Measurements from ENCODE around the gene SLC9B1.

Gene SLC9B1, protein sequence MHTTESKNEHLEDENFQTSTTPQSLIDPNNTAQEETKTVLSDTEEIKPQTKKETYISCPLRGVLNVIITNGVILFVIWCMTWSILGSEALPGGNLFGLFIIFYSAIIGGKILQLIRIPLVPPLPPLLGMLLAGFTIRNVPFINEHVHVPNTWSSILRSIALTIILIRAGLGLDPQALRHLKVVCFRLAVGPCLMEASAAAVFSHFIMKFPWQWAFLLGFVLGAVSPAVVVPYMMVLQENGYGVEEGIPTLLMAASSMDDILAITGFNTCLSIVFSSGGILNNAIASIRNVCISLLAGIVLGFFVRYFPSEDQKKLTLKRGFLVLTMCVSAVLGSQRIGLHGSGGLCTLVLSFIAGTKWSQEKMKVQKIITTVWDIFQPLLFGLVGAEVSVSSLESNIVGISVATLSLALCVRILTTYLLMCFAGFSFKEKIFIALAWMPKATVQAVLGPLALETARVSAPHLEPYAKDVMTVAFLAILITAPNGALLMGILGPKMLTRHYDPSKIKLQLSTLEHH

DNA sequence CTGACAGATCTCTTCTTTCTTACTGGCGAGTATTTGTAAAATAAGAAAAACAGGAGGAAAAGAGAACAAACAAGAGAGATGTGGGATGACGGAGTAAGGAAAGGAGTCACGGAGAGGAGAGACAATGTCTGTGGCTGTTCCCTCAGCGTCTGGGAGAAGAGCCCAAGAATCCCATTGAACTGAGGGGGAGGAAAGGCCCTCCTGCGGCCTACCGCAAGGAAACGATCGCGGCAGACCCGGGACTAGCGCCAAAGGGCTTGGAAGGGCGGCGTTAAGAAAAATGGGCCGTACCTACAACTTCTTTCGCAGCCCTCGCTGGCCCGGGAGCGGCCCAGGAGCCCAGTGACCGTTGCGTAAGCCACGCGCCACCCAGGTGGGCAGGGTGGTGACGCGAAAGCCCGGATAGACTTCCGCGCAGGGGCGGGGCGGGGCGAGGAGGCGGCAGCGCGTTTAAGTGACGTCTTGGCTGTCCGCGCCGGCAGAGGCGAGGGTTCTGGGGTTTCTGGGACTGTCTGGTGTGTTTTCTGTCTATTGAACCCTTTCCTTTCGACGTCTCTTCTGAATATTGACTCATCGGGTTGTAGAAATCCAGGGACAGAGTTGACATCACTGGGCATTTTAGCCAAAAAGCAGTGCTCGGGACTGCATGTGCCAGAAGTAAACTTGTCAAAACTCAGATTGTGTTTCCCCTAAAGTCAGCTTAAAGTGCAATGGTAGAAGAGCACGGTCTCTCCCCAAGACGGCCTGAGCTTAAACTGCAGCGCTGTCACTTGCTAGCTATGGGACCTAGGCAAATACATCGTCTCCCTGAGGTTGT lies at the start of gene SLC9B1:
SLC9B1 (minus strand) TSS at position 398 of the 817 bp plus-strand sequence. CDS start 27,994 bp downstream, outside the sequence.
- DNase-seq (ENCODE audit: low spot score) = peak; percentile 94

DNA sequence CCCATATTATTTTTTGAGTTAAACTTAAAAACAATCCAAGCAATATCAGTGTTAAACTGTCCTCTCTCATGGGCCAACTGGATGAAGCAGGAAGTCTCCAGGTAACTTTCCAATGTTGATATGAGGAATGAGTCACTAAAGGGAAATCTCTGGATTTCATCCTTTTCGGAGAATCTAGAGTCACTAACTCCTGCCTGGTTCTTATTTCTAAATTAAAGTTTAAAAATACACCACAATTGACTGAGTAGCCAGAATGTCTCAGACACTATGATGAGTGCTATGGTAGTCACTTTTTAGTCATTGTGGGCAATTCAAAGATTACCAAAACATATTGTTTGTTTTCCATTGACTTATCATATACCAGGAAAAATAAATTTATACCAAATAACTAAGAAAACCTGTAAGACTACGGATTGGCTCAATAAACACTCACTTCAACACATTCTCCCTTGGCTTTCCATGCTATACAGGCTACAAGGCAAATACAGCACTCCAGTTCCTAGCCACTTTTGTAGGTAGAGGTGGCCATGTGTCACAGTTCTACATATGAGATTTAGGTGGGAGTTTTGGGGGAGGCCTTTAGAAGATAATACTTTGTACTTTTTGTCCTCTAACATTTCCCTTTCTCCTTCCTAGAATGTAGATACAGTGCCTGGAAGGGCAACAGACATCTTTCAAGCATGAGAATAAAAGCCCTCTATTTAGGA lies 48.5 kb upstream of the SLC9B1 start:
- no peak for DNase-seq (ENCODE audit: low spot score)

DNA sequence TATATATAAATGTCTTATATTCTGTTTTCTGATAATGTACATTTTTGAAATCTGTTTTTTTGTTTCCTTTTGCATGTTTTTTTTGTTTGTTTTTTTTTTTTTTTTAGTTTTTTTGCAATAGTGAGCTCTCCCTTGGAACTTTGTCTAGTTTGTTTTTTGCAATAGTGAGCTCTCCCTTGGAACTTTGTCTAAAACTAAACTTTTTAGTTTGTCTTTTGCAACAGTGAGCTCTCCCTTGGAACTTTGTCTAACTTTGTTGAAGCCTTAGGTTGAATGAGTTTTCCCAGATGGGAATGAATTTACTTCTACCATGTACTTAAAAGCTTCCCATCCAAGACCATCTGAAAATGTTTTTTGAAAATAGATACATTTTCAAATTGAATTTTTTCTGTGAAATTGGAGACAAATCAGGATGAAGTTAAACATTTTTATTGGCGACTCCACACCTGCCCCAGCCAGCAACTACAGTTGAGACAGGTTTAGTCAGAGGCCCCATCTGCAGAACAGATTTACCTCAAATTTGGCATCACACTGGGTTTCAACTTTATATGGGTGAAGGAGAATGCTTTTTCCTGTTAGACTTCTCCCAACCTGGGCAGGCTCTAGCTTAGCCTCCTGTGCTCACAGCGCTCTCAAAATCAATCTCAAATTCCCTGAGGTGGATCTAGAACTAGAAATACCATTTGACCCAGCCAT lies 41.1 kb upstream of the SLC9B1 start:
- no peak for DNase-seq (ENCODE audit: low spot score)

DNA sequence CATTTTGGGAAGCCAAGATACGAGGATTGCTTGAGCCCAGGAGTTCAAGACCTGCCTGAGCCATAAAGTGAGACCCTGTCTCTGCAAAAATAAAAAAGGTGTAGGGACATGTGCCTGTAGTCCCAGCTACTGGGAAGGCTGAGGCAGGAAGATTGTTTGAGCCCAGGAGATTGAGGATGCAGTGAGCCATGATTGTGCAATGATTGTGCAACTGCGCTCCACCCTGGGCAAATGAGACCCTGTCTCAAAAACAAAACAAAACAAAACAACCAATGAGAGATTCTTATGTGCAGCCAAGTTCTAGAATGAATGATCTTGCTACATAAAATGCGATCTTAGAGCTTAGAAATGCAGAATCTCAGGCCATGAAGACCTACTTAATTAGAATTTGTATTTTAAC lies 34.5 kb upstream of the SLC9B1 start:
- DNase-seq (ENCODE audit: low spot score) = no peak

DNA sequence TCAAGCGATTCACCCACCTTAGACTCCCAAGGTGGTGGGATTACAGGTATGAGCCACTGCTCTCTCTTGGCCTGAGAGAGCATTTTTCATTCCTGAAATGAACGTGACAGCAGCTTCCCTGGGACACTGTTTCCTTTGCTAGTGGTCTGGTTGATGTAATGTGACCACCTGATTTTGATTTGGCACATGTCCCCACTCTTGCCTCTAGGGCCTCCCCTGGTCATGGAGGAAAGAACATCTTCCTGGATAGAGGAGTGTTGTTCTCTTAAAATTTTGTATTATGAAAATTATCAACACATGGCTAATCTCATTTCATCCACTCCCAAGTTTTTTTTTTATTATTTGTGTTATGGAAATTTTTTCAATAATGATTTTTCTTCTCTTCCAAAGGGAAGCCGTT lies 33.3 kb upstream of the SLC9B1 start:
- DNase-seq (ENCODE audit: low spot score) = no peak

DNA sequence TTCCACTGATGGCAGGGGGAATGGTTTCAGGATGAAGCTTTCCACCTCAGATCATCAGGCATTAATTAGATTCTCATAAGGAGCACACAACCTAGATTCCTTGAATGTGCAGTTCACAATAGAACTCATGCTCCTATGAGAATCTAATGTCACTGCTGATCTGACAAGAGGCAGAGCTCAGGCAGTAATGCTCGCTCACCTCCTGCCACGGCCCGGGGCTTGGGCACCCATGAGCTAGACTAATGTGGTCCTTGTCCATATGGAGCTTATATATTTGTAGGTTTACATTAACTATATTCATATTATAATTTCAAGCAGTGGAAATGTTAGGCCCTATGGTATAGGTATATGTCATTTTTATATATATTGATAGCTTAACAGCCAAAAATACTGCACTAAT lies 32.6 kb upstream of the SLC9B1 start:
- DNase-seq (ENCODE audit: low spot score) = no peak

DNA sequence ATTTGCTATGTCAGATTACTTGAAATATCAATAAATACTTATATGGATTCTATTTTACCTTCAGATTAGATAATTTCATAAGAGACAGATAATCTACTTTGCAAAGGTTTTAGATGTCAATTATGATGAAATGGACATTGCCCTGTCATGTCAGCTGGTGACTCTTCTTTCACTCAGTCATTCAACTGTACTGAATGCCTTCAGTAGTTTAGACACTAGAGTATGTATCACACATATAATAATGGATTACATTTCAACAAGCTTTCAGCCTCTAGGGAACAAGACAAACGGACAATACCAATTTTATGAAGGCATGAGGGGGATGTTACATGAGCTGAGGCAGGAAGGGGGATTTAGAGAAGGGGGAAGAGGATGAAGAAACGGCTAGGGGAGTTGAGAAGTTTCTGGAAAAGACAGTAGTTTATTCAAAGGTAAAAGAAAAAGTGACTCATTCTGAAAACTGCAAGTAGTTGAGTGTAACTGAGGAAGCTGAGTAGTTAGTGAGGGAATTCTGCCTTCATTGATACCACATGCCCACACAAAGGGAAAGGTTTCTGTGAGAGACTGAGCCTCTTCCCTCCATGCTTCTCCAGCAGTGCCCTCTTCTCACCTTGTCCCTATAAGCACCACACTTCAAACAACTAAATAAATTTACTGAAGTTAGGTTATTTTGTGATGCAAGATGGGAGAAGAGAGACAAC lies 31.4 kb upstream of the SLC9B1 start:
- DNase-seq (ENCODE audit: low spot score) = no peak

DNA sequence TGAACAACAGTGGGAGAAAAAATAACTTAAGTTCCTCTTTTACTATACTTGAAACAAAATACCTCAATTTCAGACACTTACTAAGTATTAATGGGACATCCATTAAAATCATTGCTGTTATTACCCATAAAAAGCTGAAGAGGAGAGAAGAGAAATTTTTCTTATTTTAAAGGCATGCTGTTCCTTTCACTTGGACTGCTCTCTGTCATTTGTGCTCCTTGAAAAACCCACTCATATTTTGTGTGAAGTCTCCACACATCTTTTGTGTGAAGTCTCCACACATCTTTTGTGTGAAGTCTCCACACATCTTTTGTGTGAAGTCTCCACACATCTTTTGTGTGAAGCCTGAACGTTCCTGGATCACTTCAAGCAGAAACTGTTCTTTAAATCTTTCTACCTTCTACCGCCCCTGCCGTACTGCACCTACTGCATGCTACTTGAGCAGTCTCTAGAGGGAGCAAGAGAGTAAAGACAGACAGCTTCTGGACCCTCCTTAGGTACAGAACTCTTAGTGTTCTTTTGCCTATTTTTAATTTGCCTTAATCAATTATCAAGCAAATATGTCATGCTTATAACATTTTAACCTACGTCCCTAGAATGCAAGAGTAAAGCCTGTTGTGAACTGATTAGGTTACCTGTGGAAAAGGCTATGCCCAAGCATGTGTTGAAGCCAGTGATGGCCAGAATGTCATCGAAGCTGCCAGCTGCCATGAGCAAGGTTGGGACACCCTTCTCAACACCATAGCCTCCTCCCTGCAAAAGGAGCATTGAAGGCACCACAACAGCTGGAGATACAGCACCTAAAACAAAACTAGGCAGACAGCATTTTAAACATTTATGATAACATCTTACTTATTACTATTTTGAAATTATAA lies 27.1 kb upstream of the SLC9B1 start:
- DNase-seq (ENCODE audit: low spot score) = peak; percentile 63

DNA sequence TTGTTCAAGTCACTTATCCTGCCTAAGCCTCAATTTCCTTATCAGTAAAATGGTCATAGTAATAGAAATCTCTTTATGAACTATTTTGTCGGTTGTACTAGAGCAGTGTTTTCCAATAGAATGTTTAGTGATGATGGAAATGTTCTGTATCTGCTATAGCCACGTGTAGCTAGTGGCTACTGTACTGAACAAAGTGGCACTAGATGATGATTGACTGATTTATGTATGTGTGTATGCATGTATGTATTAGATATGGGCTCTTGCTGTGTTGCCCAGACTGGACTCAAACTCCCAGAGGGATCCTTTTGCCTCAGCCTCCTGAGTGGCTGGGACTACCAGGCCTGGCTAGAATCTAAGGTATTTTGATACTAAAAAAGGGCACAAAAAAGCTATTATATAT lies 24.7 kb upstream of the SLC9B1 start:
- no peak for DNase-seq (ENCODE audit: low spot score)

DNA sequence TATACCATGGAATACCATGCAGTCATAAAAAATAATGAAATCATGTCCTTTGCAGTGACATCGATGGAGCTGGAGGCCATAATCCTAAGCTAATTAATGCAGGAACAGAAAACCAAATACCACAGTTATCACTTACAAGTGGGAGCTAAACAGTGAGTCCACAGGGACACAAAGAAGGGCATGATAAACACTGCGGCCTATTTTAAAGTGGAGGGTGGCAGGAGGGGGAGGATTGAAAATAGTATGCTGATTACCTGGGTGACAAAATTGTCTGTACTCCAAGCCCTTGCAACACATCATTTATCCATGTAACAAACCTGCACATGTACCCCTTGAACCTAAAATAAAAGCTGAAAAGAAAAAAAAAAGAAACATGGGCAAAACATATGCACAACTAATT lies 16.7 kb upstream of the SLC9B1 start:
- DNase-seq (ENCODE audit: low spot score) = no peak

DNA sequence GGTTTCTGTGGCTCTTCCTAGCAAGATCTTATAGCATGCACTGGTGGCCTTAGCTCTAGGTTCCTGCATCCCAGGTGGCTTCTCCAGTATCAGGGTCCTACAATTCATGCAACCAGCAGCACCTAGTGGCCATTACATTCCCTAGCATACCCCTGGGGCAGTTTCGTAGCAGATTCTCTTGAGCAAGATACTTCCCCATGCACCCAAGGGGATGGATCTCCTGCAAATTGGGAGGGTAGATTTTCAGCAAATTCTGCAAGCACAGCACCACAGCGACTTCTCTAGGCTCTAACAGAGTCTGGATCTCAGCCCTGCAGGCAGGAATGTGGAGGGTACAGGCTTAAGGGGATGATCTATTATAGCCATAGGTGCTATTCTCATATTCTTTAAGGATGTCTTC lies 13.1 kb upstream of the SLC9B1 start:
- DNase-seq (ENCODE audit: low spot score) = peak; percentile 65

DNA sequence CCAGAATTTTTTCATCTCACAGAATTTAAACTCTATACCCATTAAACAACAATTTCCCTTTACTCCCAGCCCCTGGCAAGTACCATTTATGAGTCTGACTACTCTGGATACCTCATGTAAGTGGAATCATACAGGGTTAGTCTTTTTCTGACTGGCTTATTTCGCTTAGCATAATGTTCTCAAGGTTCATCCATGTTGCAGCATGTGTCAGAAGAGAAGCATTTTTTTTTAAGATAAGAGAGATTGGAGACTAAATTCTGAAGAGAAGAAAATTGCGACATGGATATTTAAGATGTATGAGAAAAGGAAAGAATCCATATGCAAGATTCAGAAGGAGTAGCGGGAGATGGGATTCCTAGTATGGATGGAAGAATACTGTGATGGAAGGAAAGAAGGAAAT lies 11.3 kb upstream of the SLC9B1 start:
- DNase-seq (ENCODE audit: low spot score) = no peak

DNA sequence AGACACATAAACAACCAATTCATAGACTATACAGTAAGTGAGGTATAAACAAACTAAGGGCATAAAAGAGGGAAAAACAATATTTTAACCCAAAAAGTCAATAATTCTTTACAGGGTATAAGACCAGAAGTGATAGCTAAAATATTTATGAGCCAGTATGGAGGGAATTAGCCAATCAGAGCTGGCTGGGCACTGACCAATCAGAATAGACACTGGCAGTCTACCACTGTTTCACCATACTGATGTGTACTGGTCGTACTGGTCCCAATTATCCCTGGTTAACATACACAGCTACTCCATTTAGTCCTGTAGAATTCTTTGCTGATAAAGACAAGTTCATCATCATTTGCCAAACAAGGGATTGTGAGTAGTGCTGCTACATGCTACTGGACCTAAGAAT lies 9.8 kb upstream of the SLC9B1 start:
- DNase-seq (ENCODE audit: low spot score) = no peak

DNA sequence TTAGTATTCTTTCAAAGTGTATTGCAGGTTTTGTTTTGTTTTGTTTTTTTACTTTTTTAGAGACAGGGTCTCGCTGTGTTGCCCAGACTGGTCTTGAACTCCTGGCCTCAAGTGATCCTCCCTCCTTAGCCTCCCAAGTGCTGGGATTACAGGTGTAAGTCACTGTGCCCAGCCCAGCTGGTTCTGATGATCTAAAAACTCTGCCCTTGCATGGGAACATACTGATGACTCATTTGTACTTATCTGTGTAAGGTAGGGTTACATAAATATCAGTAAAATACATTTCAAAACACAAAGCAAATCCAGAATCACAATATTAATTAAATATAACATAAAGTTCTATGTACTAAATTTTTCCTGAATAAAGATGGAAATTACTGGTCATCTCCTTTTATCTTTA lies 7.4 kb upstream of the SLC9B1 start:
- DNase-seq (ENCODE audit: low spot score) = no peak

DNA sequence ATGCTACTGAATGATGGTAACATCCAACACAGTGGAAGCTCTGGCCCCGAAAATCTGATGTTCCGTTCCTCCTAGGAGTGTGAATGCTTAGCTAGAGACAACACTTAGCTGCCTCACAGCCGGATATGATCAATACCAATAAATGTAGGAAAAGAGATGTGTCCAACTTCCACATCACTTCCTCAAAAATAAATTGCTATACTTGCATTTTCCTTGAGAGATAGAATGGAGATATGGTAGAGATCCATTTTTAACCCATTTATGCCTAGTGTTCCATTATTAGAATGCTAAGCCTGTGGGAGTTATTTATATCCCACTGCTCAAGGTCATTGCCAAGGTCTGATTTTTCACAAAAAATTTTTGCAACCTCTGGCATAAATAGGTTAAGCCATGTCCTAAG lies 5.5 kb upstream of the SLC9B1 start:
- no peak for DNase-seq (ENCODE audit: low spot score)

DNA sequence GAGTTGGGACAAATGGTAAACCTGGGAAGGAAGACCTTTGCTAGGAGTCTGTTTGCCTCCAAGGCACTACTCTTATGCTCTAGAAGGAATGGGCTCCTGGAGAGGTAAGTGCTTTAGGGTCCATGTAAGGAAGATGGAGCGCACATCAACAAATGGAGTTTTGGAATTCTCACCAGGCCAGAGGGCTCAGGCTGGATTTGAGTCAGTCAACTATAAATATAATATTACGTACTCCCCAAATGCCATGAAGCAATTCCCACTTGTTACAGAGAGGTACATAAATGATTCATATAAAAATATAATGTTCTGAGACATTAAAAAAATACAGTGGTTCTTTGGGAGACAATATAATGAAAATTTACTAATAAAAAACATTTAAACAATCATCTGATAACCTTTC lies 1.6 kb upstream of the SLC9B1 start:
- DNase-seq (ENCODE audit: low spot score) = no peak

DNA sequence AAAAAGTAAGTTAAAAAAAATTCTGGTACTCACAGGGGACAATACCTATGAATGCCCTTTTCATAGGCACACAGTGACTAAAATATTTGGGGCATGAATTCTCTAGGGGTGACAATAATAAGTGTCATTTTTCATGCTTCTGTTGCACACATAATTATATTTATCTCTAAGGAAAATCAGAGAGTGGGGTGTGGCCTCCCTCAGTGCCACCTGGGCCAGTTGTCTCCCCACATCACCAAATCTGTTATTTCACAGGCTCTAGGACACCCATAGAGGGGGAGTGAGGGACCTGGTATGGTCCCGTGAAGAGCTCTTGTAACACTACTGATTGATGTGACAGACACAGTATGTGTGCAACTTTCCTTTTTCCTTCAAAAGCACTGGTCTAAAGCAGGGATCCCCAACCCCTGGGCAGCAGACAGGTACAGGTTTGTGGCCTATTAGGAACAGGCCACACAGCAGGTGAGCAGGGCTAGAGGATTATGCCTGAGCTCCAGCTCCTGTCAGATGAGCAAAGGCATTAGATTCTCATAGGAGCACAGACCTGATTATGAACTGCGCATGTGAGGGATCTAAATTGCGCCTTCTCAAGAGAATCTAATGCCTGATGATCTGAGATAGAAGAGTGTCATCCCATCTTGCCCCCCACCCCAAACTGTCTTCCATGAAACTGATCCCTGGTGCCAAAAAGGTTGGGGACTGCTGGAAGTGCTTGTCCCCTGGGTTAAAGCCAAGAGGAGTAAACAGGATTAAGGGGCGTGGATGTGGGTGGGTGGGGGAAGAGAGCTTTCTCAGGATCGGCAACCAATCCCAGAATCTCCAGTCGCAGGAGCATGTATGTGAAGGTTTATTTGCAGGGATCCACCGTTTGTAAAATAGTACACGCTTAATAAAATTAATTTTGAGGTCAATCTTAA lies 856 bp downstream of the SLC9B1 start:
- peak; percentile 40 for DNase-seq (ENCODE audit: low spot score)

DNA sequence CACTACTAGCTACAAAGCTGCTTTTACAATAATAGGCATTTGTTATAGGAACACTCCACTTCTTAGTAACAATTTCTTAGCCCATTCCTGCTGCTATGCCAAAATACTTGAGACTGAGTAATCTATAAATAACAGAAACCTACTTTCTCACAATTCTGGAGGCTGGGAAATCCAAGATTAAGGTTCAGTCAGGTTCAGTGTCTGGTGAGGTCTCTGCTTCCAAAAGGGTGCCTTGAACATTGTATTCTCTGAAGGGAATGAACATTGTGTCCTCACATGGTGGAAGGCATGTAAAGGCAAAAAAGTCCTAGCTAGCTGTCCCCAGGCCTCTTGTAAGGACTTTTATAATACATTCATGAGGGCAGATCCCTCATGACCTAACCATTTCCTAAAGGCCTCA lies 7.0 kb downstream of the SLC9B1 start:
- peak; percentile 36 for DNase-seq (ENCODE audit: low spot score)

DNA sequence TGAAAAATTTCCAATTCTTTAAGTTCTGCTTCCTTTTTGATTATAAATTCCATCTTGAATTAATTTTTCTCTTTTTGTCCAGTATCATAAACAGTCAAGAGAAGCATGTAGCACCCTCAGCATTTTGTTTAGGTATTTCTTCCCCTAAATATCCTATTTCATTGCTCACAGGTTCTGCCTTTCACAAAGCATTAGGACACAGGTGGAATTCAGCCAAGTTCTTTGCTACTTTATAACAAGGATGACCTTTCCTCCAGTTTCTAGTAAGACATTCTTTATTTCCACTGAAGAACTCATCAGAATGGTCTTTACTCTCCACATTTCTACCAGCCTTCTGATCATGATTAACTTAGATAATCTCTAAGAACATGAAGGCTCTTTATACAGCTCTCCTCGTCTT lies 7.4 kb downstream of the SLC9B1 start:
- DNase-seq (ENCODE audit: low spot score) = no peak
